ENCODE measurements around the gene SHROOM3.

- no peak for TF ChIP-seq CTCF (IDR thresholded peaks at IDR 0.05)
- TF ChIP-seq POLR2A (IDR thresholded peaks at IDR 0.05), result no peak
- TF ChIP-seq POLR2AphosphoS5 (IDR thresholded peaks at IDR 0.05; ENCODE audit: insufficient read depth in 1 of 2, low read depth in 1 of 2), result no peak
Observed at GRCh38 chr4:76498550-76498949, 63.5 kb downstream of the SHROOM3 start.
